HCEC 1CT (cell line): Measurements from ENCODE around the gene SLC7A11.
A peak's percentile ranks its signal among the peaks of the same experiment; 100 is the strongest.

Source experiments
- DNase-seq: peaks from one replicate; pipeline ENCODE4 v3.0.0-alpha.2; 2017

SLC7A11 gene

GRCh38 chr4:138204507-138204906 lies 37.6 kb downstream of the SLC7A11 start:
- DNase-seq, result no peak

GRCh38 chr4:138202686-138203085 lies 39.5 kb downstream of the SLC7A11 start:
- DNase-seq, result no peak

- no peak for DNase-seq
Measured at GRCh38 chr4:138200236-138200590, 41.9 kb downstream of the SLC7A11 start.

- DNase-seq, result no peak
Measured at GRCh38 chr4:138199568-138200235, 42.4 kb downstream of the SLC7A11 start.

GRCh38 chr4:138196153-138196552 lies 46.0 kb downstream of the SLC7A11 start:
- DNase-seq, result no peak

GRCh38 chr4:138193963-138194362 lies 48.2 kb downstream of the SLC7A11 start:
- no peak for DNase-seq

- no peak for DNase-seq
Measured at GRCh38 chr4:138192113-138192512, 50.0 kb downstream of the SLC7A11 start.

GRCh38 chr4:138190452-138190858 lies 51.7 kb downstream of the SLC7A11 start:
- DNase-seq, result no peak

GRCh38 chr4:138189206-138189605 lies 52.9 kb downstream of the SLC7A11 start:
- DNase-seq, result no peak

- peak; percentile 61 for DNase-seq
Measured at GRCh38 chr4:138188406-138189084, 53.6 kb downstream of the SLC7A11 start.

- DNase-seq, result no peak
Measured at GRCh38 chr4:138185859-138186645, 56.1 kb downstream of the SLC7A11 start.

GRCh38 chr4:138184886-138185285 lies 57.3 kb downstream of the SLC7A11 start:
- no peak for DNase-seq

- DNase-seq, result peak; percentile 35
Measured at GRCh38 chr4:138182838-138183426, 59.2 kb downstream of the SLC7A11 start.

GRCh38 chr4:138181287-138181686 lies 60.9 kb downstream of the SLC7A11 start:
- DNase-seq, result no peak

- DNase-seq, result no peak
Measured at GRCh38 chr4:138178566-138178965, 63.6 kb downstream of the SLC7A11 start.

- DNase-seq, result no peak
Measured at GRCh38 chr4:138177278-138177968, 64.7 kb downstream of the SLC7A11 start.

- DNase-seq, result no peak
Measured at GRCh38 chr4:138174981-138175794, 67.0 kb downstream of the SLC7A11 start.

GRCh38 chr4:138164208-138164607 lies 77.9 kb downstream of the SLC7A11 start:
- DNase-seq, result no peak

GRCh38 chr4:138163171-138163570 lies 79.0 kb downstream of the SLC7A11 start:
- DNase-seq, result no peak

- DNase-seq, result no peak
Measured at GRCh38 chr4:138162259-138162658, 79.9 kb downstream of the SLC7A11 start.

- no peak for DNase-seq
Measured at GRCh38 chr4:138161351-138161750, 80.8 kb downstream of the SLC7A11 start.

- peak; percentile 76 for DNase-seq
Measured at GRCh38 chr4:138158746-138159297, 83.3 kb downstream of the SLC7A11 start.
